Subcutaneous abdominal adipose tissue (tissue), 5 donors: ENCODE results near the gene IQUB.

ENCODE experiments used
- H3K27ac ChIP-seq: one replicate; pipeline ENCODE4 v1.7.0; 2013; ENCODE audit warnings: low read depth, mild to moderate bottlenecking, inconsistent platforms, low read length, moderate library complexity
- H3K27me3 ChIP-seq, 5 donors: one replicate each; pipeline ENCODE4 v1.7.0; 2013; ENCODE audit warnings: low read length in 5 of 5, inconsistent platforms in 1 of 5; ENCODE audit not compliant: control insufficient read depth in 5 of 5, insufficient read depth in 4 of 5
- H3K36me3 ChIP-seq, 5 donors: one replicate each; pipeline ENCODE4 v1.7.0; 2013; ENCODE audit warnings: low read length in 5 of 5; ENCODE audit not compliant: control insufficient read depth in 5 of 5, insufficient read depth in 5 of 5
- H3K4me1 ChIP-seq, 5 donors: one replicate each; pipeline ENCODE4 v1.7.0; 2013; ENCODE audit warnings: low read length in 5 of 5, mild to moderate bottlenecking in 3 of 5, moderate library complexity in 1 of 5; ENCODE audit not compliant: control insufficient read depth in 5 of 5, insufficient read depth in 5 of 5
- H3K4me3 ChIP-seq, 5 donors: one replicate each; pipeline ENCODE4 v1.7.0; 2013; ENCODE audit warnings: low read length in 5 of 5, low read depth in 1 of 5
- H3K9ac ChIP-seq, 5 donors: one replicate each; pipeline ENCODE4 v1.7.0; 2013; ENCODE audit warnings: low read length in 5 of 5, mild to moderate bottlenecking in 4 of 5, moderate library complexity in 3 of 5
- H3K9me3 ChIP-seq, 5 donors: one replicate each; pipeline ENCODE4 v1.7.0; 2013; ENCODE audit warnings: low read length in 5 of 5; ENCODE audit not compliant: control insufficient read depth in 5 of 5
- donor health status: healthy.
- donor health status: healthy.
- donor health status: healthy.
- donor health status: healthy.
- donor health status: healthy.

IQUB gene

GRCh38 chr7:123570390-123571182 is 36.2 kb upstream of the IQUB start:
- Histone ChIP-seq H3K4me3 (no peak overlapping the region), H3K27ac (no peak overlapping the region)

GRCh38 chr7:123569352-123570010 is 35.1 kb upstream of the IQUB start:
- H3K36me3 ChIP-seq = no peaks in the 10 kb centered on the region
- H3K4me1 ChIP-seq = peaks cover 0 to 5% (median 0%) of the 10 kb centered on the region in 5 donors
- H3K4me3 ChIP-seq = no peak overlapping the region
- H3K27ac ChIP-seq = no peak overlapping the region
- no peaks in the 10 kb centered on the region for H3K9me3 ChIP-seq
- H3K9ac ChIP-seq = no peak overlapping the region
- H3K27me3 ChIP-seq = no peaks in the 10 kb centered on the region

More at GRCh38 chr7:123570390-123571182, 36.2 kb upstream of the IQUB start:
- Histone ChIP-seq H3K9me3 (no peaks in the 10 kb centered on the region), H3K9ac (no peak overlapping the region), H3K27me3 (no peaks in the 10 kb centered on the region), H3K36me3 (no peaks in the 10 kb centered on the region), H3K4me1 (peaks cover 0 to 5% (median 0%) of the 10 kb centered on the region in 5 donors)

DNA sequence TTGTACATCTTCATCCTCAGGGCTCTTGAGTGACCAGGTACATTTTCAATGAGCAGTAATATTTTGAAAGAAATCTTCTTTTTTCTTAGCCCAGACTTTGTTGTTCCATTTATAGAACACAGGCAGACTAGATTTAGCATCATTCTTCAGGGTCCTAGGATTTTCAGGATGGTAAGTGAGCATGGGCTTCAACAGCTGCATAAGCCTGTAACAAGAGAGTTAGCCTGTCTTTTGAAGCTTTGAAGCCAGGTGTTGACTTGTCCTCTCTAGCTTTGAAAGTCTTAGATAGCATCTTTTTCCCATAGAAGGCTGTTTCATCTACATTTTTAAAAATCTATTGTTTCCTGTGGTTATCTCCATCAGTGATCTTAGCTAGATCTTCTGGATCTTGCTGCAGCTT is 27.7 kb upstream of the IQUB start:
- H3K9me3 ChIP-seq = no peaks in the 10 kb centered on the region
- no peak overlapping the region for H3K4me3 ChIP-seq
- H3K9ac ChIP-seq = no peak overlapping the region
- no peaks in the 10 kb centered on the region for H3K27me3 ChIP-seq
- H3K27ac ChIP-seq = no peak overlapping the region
- no peaks in the 10 kb centered on the region for H3K36me3 ChIP-seq
- peaks cover 0 to 7% (median 4%) of the 10 kb centered on the region in 5 donors for H3K4me1 ChIP-seq

GRCh38 chr7:123558289-123558874 is 24.0 kb upstream of the IQUB start:
- Histone ChIP-seq H3K4me3 (peak overlapping the region; percentile 82 to 99 (median 96)), H3K9me3 (no peaks in the 10 kb centered on the region), H3K27me3 (no peaks in the 10 kb centered on the region), H3K9ac (peak overlapping the region; percentile 51 to 95 (median 93)), H3K4me1 (peaks cover 0 to 24% (median 19%) of the 10 kb centered on the region in 5 donors), H3K27ac (peak overlapping the region; percentile 84), H3K36me3 (peaks cover 0 to 11% (median 2%) of the 10 kb centered on the region in 5 donors)

DNA sequence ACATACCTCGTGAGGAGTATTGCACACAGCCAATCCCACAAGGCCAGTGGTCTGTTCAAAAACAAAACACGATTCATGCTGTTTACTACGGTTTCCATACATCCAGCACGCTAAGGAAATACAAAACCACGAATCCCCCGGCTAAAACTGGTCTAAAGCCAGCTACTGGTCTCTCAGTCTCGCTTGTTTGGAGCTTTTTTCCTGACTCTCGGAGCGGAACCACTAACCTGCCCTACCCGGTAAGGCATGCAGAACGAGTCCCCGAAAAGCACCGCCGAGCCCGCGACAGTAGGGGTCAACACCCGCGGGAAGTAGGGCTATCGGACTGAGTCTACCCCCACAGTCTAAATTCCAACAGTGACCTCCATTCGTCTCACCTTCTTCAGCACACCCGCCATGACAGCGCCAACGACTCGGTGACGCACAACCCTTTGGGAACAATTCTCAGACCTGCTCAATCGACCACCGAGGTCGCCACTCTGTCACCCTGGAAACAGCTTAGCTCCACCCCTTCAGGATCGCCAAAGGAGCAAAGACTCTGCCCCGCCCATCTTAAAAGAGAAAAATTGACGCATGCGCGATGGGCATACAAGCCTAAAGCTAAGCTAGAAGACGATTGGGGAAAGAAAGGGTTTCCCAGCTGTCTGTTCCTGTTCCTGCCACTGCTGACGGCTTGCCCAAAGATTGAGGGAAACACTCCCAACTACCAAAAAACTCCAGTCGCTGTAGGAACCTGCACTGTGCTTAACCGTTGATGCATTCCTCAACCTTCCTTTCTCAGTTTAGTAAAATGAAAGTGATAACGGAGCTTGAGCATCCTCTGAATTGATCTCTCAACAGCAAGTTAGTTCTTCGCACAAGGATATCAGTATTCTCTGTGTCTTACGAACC is 23.2 kb upstream of the IQUB start, which contains the start of gene NDUFA5:
Gene NDUFA5 (minus strand): TSS at position 421 of the 891 bp plus-strand sequence. CDS start 23 bp downstream, at position 398.
- H3K4me1 ChIP-seq = peaks cover 0 to 24% (median 19%) of the 10 kb centered on the region in 5 donors
- H3K27ac ChIP-seq = peak within 1 kb of the TSS; percentile 84
- no peaks in the 10 kb centered on the region for H3K9me3 ChIP-seq
- peaks cover 0 to 12% (median 10%) of the 10 kb centered on the region in 5 donors for H3K36me3 ChIP-seq
- peak within 1 kb of the TSS; percentile 82 to 95 (median 93) for H3K9ac ChIP-seq
- no peaks in the 10 kb centered on the region for H3K27me3 ChIP-seq
- H3K4me3 ChIP-seq = peak within 1 kb of the TSS; percentile 82 to 99 (median 96)

DNA sequence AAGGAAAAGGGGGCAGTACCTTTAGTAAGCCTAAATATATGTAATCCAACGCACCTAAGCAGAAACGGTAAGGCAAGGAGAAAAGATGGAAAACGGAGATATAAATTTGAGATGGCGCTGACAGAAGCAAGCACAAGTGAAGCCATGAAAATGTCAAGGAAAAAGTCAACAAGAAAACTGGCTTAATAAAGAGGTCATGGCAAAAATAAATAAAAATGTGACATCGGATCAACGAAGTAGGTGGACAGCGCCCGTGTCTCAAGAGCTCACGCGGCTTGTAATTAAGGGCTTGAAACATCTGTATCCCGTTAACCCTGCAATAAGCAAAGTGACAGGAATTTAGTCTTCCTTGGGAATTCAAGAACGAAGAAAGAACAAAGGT is 22.6 kb upstream of the IQUB start:
- Histone ChIP-seq H3K9me3 (no peaks in the 10 kb centered on the region), H3K36me3 (peaks cover 0 to 13% (median 11%) of the 10 kb centered on the region in 5 donors), H3K4me3 (peak overlapping the region; percentile 82 to 99 (median 96)), H3K27me3 (no peaks in the 10 kb centered on the region), H3K9ac (peak overlapping the region; percentile 53 to 95 (median 93)), H3K4me1 (peaks cover 0 to 24% (median 19%) of the 10 kb centered on the region in 5 donors), H3K27ac (peak overlapping the region; percentile 84)

DNA sequence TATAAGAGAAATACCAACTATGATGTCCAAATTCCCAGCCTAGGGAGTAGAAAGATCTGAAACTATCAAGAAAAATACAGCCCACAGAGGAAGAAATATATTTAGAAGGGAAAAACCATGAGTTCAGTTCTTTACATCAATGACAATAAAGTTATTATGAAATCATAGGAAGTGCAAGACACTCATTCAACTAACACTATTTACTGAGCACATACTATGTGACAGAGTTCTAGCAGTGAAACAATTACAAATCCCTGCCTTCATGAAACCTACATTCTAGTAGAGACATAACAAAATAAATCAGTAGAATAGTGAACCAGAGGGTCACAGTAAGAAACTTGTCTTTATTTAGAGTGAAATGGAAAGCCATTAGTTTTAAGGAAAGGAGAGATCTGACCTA is 21.1 kb upstream of the IQUB start:
- Histone ChIP-seq H3K36me3 (peaks cover 0 to 13% (median 11%) of the 10 kb centered on the region in 5 donors), H3K9ac (no peak overlapping the region), H3K9me3 (no peaks in the 10 kb centered on the region), H3K4me3 (no peak overlapping the region), H3K27ac (no peak overlapping the region), H3K27me3 (no peaks in the 10 kb centered on the region), H3K4me1 (peaks cover 0 to 24% (median 19%) of the 10 kb centered on the region in 5 donors)

DNA sequence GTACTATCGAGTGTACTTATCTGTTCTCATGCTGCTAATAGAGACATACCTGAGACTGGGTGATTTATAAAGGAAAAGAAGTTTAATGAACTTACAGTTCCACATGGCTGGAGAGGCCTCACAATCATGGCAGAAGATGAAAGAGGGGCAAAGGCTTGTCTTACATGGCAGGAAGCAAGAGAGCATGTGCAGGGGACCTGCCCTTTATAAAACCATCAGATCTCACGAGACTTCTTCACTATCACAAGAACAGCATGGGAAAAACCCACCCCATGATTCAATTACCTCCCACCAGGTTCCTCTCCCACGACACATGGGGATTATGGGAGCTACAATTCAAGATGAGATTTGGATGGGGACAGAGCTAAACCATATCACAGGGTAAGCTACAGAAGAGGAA is 18.8 kb upstream of the IQUB start:
- H3K4me1 ChIP-seq = peaks cover 0 to 21% (median 19%) of the 10 kb centered on the region in 5 donors
- no peak overlapping the region for H3K4me3 ChIP-seq
- no peaks in the 10 kb centered on the region for H3K9me3 ChIP-seq
- no peak overlapping the region for H3K9ac ChIP-seq
- peaks cover 10 to 26% (median 18%) of the 10 kb centered on the region in 5 donors for H3K36me3 ChIP-seq
- no peaks in the 10 kb centered on the region for H3K27me3 ChIP-seq
- no peak overlapping the region for H3K27ac ChIP-seq

- Histone ChIP-seq H3K27me3 (no peaks in the 10 kb centered on the region), H3K9ac (no peak overlapping the region), H3K9me3 (no peaks in the 10 kb centered on the region), H3K27ac (no peak overlapping the region), H3K36me3 (peaks cover 10 to 26% (median 18%) of the 10 kb centered on the region in 5 donors), H3K4me1 (peaks cover 0 to 20% (median 17%) of the 10 kb centered on the region in 5 donors), H3K4me3 (no peak overlapping the region)
Observed at GRCh38 chr7:123552641-123553040, 18.2 kb upstream of the IQUB start.
